Pulmonary artery endothelial cell (primary cell): ENCODE results near the gene ASB6. TPM values are rescaled to one million over a fixed set of nuclear protein-coding genes. Genes with fewer than 3 reads are reported as not detected.

ENCODE experiments used
- DNase-seq: peaks from one replicate; pipeline ENCODE4 v3.0.0-alpha.2; 2011; ENCODE audit warnings: low read depth, low spot score
- total RNA-seq: library from RNA; depleted of rRNA; stranded (reverse); fragments of >200 nt; gene quantifications from 2 replicates; pipeline ENCODE4 v1.2.3, GENCODE V29; 2014

ASB6 gene, protein sequence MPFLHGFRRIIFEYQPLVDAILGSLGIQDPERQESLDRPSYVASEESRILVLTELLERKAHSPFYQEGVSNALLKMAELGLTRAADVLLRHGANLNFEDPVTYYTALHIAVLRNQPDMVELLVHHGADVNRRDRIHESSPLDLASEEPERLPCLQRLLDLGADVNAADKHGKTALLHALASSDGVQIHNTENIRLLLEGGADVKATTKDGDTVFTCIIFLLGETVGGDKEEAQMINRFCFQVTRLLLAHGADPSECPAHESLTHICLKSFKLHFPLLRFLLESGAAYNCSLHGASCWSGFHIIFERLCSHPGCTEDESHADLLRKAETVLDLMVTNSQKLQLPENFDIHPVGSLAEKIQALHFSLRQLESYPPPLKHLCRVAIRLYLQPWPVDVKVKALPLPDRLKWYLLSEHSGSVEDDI
- 15.4 and 19.6 TPM in 2 replicates for total RNA-seq

GRCh38 chr9:129641750-129642585, at the start of gene ASB6:
Gene ASB6 (minus strand): TSS chr9:129642151. CDS start chr9:129641999, 152 bp downstream.
- DNase-seq: peak; percentile 88

DNA sequence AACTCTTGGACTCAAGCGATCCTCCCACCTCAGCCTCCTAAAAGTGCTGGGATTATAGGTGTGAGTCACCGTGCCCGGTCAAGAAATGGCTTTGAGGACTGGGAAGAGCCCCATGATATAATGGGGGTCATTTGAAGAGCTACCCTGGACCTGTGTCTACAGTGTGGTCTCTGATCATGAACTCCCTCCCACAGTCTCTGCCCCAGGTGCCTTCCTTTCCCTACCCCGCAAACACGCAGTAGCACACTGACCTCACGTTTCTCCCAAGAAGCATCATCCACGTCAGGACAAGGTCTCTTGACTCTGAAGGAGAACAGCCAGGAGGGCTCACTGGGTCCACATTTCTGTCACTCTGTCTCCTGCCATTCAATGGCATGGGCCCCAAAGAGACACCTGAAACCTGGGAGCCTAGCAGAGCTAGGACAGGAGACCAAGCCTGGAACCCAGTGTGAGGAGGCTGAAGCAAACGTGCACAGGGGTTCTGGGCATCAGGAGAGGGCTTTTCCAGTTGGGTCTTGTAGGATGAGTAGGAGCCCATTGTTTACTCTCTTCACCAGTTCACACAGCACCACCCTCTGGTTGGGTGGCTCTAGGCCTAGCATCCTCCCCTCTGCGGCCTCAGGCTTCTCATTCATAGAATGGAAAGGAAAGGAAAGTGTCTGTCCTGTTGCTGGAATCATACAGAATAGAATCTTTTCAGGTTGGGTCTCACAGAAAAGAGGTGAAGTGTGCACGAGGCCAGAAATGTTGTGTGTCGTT, 46.5 kb upstream of the ASB6 start:
- no peak for DNase-seq

GRCh38 chr9:129687391-129687790, 45.4 kb upstream of the ASB6 start:
- no peak for DNase-seq

GRCh38 chr9:129686736-129687135, 44.8 kb upstream of the ASB6 start:
- DNase-seq: no peak

DNA sequence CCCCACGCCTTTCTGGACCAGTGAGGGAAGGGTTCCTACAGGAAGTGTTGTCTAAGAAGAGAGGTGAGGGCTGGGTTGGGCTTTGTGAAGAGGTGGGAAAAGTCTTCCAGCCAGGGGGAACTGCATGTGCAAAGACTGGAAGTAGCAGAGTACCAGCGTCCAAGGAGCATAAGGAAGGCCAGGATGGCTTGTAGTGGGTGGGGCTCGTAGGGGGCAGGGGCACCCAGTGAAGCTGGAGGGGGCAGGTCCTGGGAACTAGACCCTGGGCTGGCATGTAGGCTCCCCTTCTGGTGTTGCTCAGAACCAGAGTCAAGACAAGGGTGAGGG, 43.9 kb upstream of the ASB6 start:
- no peak for DNase-seq

DNA sequence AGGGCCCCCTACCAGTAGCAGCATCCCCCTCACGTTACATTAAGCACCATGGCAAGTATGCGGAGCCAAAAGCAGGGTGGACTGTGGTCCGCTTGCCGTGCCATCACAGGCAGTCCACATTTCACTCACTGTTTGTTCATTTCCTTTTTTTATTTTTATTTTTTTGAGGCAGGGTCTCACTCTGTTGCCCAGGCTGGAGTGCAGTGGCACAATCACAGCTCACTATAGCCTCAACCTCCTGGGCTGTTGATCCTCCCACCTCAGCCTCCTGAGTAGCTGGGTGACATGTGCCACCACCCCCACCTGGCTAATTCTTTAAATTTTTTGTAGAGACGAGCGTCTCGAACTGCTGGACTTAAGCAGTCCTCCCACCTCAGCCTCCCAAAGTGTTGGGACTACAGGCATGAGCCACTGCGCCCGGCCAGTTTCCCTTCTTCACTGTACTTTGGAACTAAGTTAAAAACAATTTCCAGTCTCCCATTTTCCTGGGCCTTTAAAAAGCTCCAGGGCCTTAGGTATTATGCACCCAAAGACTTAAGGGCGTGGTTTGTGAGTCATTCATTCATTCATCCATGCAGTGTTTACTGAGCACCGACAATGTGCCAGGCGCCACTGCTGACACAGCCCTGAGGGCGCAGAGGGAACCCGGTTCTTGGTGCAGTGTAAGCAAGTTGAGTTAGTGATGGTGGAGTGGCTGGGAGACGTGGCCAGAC, 43.4 kb upstream of the ASB6 start:
- DNase-seq: no peak

GRCh38 chr9:129682381-129682780, 40.4 kb upstream of the ASB6 start:
- DNase-seq: no peak

DNA sequence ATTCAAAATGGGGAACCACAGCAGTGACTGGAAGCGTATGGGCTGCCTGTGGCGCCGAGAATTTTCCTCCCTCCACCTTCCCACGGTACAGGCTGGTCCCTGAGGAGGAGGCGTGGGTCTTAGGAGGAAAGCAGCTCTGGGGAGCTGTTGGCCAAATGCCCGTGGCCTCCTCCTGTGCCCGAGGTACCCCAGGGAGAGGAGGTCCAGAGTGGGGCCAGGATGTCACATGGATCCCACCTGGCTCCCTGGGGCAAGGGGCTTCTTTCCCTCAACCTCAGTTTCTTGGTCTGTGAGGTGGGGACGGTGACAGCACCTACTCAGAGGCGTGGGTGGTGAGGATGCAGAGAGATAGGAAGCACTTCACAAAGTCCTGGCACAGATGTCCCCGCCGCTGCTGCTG, 40.0 kb upstream of the ASB6 start:
- no peak for DNase-seq

DNA sequence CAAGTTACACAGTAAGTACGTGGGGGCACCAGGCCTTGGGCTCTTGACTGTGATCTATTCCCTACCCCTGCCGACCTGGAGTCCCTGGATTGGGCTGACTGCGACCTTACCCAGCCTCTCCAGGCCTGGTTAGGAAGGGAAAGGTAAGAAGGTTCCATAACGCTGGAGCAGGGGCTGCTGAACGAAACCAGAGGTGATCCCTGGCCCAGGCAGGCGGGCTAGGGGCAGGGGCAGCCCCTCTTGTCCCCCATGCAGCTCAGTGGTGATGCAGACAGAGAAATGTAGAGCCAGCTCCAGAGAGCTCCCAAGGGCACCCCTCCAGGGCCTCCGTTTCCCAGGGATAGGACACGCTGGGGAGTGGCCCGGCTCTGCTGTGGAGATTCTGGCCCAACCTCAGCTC, 37.6 kb upstream of the ASB6 start:
- DNase-seq: no peak

DNA sequence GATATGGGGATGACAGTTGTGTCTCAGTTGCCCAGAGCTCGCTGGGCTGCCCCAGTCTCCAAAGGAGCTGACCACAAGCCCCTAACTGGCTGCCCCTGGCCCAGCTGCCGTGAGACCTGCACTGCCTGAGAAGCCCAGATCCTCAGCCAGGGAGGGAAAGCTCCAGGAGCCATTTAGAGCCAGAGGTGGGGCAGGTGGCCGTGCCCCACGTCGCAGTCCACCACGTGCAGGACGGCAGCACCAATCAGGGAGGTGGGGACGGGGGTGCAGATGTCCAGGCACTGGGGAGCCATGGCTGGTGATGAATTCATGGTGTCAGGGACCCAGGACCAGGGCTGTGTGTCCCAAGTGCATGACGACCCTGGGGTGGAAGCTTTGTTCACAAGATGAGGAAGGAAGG, 36.9 kb upstream of the ASB6 start:
- DNase-seq: no peak

GRCh38 chr9:129677456-129677855, 35.5 kb upstream of the ASB6 start:
- no peak for DNase-seq

DNA sequence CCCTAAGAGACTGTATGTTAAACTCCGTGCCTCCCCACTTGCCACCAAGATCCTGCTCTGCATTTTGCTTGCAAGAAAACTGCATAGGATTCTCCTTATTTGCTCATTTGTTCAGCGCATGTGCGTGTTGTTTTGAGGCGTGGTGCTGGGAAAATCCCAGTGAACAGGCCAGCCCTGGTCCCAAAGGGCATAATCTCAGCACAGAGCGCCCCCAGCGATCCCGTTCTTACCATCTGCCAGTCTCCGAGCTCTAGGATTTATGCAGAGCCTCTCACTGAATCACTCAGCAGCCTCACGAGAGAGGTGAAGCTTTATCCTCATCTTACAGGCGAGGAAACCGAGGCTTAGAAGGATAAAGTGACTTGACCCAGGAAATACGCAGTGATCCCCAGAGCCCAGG, 35.0 kb upstream of the ASB6 start:
- no peak for DNase-seq

DNA sequence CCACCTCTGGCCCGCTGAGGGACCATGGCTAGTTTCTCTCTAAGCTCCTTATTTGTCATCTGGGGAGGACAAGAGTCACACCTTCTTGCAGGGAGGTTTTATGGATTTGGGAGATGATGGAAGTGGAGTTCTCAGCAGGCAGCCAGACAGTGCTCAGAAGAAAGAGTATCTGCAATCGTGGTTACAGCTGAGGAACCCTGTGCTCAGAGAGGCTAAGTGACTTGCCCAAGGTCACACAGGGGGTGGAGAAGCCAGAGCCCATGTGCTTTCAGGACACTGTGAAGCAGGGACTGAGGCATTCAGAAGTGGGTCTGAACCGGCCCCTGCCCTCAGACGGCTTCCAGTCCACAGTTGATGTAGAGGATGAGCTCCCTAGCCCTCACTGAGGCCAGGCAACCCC, 34.3 kb upstream of the ASB6 start:
- no peak for DNase-seq

- no peak for DNase-seq
Measured at GRCh38 chr9:129675620-129676019, 33.7 kb upstream of the ASB6 start.

DNA sequence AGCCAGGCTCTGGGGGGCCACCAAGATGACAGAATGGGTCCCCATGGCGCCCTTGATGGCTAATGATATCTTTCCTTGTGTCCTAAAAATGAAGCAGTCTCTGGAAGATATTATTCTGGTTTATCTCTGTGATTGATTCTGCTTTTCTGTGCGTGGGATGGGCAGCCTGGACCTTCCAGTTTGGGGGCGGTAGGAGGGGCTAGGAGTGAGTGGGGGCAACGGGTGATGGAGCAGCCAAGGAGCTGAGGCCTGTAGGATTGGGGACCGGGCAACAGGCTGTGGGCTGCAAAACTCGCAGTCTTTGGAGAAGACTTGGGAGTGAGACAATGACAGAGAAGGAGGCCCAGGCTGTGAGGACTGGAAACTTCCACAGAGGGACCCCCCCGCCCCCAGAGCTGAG, 32.3 kb upstream of the ASB6 start:
- DNase-seq: no peak

- no peak for DNase-seq
Measured at GRCh38 chr9:129673602-129674001, 31.7 kb upstream of the ASB6 start.

DNA sequence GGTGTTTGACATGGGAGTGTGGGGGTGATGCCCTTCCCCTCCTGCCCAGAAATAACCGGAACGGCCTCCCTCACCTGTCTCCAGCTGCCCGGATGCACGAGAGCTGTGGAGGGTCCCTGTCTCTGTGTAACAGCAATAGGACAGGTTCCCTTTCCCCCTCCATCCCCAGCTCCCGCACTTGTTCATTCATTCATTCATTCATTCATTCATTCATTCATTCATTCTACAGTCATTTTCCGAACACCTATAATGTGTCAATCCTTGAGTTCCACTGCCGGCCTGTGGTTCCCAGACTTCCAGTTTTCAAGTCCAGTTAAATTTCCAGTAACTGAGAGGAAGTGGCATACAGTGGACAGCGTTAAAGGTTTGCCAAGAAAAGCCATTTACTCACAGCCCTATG, 30.8 kb upstream of the ASB6 start:
- no peak for DNase-seq

DNA sequence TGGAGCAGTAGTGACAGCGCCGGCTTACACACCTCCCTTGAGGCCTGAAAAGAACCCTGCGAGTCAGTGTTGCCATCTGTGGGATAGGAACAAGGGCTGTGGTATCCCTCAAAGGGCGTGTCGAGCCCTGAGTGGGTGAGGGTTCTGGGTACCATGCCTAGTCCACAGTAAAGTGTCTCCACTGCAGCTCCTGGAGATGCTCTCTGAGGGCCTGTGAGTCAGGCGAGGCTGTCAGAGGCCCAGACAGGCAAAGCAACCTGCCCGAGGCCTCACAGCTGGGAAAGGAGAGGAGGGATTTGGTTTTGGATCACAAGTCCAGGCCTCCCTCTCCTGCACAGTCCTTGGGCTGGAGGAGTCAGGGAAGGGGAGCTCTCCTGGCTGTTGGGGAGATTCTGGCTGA, 29.6 kb upstream of the ASB6 start:
- DNase-seq: no peak

DNA sequence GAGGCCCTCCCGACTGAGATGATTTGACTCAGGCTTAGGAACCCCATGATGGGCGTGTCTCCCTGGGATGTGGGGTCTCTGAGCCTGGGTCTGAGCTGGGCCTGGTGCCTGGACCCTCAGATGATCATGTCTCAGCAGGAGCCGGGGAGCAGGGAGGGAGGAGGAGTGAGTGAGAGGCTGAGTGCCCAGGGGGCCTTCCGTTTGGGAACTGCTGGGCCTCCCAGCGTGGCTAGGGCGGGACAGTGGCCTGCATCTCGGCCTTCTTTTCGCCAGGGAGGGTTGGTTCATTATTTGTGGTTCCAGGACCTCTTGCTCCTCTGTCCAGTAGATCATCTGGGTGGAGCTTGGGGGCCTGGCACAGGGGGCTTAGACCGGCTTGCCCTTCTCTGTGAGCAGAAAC, 29.1 kb upstream of the ASB6 start:
- DNase-seq: no peak

- DNase-seq: no peak
Measured at GRCh38 chr9:129669946-129670345, 28.0 kb upstream of the ASB6 start.

DNA sequence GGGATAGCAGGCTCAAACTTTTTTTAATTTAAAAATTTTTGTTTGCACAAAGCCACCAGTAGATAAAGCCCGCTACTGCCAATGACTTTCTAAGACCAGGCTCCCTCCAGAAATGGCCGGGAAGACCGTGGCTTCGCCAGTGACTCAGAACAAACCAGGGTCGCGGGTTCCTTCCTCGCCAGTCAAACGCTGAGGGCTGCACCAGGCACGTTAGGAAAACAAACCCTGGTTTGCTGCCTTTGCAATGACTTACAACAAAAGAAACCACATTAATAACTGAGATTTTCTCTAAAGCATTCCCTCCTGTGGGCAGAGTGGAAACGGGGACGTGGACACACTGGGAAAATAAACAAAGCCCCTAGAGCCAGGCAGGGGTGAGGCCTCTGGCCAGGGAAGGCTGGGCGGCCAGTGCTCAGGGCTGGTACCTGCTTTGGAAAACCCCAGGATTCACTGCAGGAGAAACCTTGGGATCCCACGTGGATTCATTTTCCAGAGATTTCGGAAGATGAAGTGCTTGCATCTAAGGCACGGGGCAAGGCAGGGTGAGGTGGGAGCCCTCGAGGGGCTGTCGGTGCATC, 27.3 kb upstream of the ASB6 start:
- no peak for DNase-seq
